ENCODE data around the gene COG2.
"Not testable (repeated sequence)": the region's sequence is repeated elsewhere in the genome, so short reads cannot be mapped to it uniquely, and the experiment has no call there.

The COG2 gene

DNA sequence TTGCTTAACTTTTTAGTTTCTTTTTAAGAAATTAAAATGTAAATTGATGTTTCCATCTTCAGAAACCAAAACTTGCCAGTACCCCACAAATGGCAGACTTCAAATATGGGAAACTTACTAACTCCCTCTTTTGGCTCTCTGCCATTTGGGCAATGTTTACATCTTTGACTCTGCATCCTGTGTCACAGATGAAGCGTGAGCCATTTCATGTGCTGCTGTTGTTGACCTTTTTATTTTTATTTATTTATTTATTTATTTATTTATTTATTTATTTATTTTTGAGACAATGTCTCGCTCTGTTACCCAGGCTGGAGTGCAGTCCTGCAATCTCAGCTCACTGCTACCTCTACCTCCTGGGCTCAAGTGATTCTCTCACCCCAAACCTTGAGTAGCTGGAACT, 16.0 kb upstream of the COG2 start:
- in situ Hi-C loops (cut with MboI; ENCODE audit: low sequenced_read_pairs) = no loop called here

DNA sequence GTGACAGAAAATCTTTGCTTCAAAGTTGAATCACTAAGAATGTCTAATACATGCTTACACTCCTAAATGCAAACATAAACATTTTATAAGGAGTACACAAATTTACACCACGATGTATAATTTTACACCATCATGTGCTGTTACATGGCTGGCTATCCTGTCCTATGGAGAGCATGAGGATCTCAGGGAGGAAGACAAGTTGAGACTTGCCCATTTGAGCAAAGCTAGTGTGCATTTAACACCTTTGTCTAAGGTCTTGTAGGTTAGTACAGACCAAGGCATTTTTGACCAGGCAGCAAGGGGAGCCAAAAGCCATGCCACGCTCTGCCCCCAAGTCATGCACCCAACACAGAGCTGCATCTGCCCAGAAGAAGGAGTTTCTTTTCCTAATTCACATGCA, 14.5 kb upstream of the COG2 start:
- in situ Hi-C loops (cut with MboI; ENCODE audit: low sequenced_read_pairs) = no loop called here

DNA sequence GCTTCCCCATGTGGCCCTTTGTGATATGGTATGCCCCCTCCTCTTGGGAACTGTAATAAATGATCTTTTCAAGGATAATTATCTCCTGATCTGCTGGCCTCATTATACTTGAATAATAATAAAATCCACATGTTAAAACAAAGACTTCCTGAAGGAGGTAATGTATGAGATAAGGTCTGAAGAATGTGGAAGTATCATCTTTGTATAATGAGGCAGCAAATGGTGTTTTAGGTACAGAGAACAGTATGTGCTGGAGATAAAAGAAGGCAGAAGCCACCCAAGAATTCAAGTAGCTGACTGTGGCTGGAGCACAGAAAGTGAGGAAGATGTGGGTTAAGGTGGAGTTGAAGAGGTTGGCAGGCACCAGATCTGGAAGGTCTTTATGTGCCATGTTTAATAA, 12.8 kb upstream of the COG2 start:
- in situ Hi-C loops (cut with MboI; ENCODE audit: low sequenced_read_pairs) = no loop called here

DNA sequence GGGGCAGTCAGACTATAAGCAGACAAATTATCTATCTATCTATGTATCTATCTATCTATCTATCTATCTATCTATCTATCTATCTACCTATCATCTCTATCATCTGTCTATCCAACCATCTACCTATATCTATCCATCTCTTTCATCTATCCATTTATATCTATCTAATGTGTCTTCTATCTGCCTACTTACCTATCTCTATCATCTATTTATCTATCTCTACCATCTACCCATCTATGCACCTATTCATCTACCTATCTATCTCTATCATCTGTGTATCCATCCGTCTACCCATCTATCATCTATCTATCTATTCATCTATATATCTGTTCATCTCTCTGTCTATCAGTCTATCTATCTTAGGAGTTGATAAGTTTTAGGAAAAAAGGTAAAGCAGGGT, 10.8 kb upstream of the COG2 start:
- in situ Hi-C loops (cut with MboI; ENCODE audit: low sequenced_read_pairs) = no loop called here

DNA sequence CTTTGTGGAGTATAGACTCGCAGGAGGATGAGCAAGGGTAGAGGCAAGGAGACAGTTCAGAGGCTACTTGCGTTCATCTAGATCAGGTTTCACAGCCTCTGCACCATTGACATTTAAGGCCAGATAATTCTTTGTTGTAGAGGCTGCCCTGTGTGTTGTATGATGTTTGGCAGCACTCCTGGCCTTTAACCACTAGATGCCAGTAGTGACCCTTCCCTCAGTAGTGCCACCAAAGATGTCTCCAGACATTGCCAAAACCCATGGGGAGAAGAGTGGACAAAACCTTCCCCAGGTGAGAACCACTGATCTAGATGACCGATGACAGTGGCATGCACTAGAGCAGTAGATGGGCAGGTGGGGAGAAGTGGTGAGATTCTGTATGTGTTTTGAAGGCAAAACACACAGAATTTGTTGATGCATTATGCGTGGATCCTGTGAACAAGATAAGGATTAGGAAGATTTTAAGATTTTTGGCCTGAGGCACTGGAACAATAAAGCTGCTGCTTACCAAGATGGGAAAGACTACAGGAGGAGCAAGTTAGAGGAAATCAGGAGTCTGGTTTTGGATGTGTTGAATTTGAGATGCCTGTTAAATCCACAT, 9.9 kb upstream of the COG2 start:
- in situ Hi-C loops (cut with MboI; ENCODE audit: low sequenced_read_pairs) = no loop called here

DNA sequence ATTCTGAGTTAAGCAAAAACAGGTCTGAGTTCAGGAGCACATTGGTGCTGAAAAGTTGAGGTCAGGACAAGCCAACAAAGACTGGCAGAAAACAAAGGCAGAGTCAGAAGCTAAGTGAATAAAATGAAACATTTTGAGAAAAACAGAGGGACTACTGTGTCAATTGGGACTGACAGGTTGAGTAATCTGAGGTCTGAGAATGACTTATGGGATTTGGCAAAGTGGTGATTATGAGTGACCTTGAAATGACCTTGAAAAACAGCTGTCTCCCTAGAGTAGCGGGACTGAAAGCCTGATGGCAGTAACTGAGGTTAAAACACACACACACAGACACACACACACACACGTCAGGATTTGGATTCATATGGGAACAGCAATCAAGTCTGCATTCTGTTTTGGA, 8.8 kb upstream of the COG2 start:
- in situ Hi-C loops (cut with MboI; ENCODE audit: low sequenced_read_pairs) = no loop called here

DNA sequence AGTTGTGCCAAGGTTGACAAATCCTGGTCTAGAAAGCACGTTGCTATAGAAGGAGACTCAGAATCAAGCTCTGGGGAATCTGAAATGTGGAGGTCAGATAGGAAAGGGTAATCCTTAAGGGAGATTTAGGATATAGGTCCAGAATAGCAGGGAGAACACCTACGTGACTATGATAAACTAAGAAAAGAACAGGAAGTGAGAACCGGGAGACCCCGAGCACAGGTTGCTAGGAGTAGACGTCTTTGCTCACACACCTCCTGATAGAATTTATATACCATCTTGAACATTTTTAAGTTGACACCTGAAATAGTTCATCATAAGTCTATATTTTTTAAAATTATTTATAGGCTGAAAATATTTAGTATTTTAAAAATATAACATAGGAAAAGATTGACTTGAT, 7.9 kb upstream of the COG2 start:
- in situ Hi-C loops (cut with MboI; ENCODE audit: low sequenced_read_pairs) = no loop called here

DNA sequence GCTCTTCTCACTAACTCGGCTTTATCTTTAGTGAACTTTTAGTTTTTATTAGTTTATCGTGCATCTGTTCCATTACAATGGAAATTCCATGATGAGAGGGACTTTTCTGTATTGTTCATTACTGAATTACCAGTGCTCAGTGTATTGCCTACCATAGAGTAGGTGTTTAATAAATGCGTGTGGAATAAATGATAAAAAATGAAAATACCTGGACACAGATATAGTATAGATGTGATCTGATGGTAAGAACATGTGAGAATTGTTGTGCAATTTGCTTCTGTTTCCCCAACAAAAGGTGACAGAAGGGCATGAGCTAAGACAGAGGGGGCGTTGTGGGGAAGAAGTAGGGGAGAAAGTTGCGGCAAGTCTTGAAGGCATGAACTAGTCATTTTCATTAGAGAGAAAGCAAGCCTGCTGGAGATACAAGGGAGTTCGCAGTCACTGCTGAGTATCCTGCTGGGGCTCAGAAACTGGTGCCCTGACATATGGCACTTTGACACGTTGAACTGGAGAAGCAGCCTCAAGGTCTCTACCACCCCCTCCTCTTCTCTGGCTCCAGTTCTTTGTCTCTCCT, 5.6 kb upstream of the COG2 start:
- in situ Hi-C loops (cut with MboI; ENCODE audit: low sequenced_read_pairs) = no loop called here

DNA sequence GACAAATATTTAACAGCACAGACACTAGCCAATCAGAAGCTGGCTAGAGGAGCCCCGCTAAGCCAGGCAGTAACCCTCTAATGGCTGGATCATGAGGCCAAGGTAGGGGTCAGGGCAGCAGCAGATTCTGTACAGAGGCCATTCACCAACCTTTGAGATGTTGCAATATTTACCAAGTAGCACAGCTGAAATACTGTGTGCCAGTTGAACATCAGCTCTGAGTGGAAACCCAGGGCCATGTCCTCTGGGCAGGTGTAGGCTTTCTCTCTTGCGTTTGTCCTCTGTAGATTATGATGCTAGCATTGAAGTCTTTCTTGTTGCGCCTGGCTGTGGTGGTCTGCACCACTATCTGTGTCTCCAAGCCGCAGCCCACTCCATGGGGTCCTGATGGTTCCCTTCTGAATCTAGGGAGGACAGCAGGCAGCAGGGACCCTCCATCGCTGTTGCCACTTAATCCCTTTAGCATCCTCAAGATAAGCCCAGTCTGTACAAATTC, 2.5 kb upstream of the COG2 start:
- in situ Hi-C loops (cut with MboI; ENCODE audit: low sequenced_read_pairs) = no loop called here

DNA sequence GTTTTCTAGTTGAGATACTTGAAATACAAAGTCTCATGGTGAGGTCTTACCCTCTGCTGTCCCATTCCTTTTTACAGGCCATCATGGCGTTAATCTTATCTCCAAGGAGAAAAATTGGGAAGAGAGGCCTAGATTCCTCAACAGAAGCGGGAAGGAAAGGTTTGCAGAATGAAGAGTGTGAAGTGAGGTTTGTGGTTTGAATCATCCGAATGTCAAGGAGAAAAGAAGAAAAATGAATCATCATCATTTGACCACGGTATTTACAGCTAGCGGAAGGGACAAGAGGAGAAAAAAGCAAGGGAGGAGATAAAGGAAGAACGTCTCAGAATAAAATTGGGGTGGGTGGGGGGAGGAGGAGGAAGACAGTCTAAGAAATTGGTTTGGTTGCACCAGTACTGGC, 935 bp upstream of the COG2 start:
- in situ Hi-C loops (cut with MboI; ENCODE audit: low sequenced_read_pairs) = no loop called here

DNA sequence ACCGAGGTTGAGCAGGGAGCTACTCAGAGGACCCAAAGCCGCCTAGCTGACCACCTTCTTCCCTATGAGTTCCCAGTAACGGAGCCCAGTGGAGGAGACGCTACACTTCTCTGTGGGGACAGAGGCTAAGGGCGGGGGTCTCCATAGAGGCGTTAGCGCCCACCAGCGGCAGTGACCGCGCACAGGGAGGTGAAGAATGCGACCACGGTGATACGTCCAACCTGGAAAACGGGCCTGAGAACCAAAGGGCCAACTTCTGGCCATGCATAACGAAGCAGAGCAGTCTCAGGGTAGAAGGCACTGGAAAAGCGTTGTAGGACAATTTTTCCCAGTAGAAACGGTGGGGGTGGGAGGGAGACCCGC, 400 bp upstream of the COG2 start:
- in situ Hi-C loops (cut with MboI; ENCODE audit: low sequenced_read_pairs) = no loop called here

DNA sequence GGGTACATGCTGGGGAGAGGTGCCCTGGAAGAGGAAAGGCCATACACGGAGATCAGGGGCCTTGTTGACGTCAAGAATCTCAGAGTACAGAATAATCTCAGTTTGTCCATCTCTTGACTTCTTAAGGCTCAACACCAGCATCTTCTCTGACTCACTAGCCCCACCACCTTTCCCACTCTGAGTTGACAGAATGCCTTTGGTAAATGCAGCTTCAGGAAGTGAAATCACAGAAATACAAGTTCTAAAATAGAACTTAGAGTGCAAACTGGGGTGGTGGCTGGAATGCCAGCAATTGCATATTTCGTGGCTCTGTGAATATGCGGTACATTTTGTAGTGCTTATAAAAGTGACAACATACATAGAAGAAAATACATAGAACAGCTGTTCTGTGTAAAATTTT, 1.6 kb downstream of the COG2 start:
- in situ Hi-C loops (cut with MboI; ENCODE audit: low sequenced_read_pairs) = no loop called here

DNA sequence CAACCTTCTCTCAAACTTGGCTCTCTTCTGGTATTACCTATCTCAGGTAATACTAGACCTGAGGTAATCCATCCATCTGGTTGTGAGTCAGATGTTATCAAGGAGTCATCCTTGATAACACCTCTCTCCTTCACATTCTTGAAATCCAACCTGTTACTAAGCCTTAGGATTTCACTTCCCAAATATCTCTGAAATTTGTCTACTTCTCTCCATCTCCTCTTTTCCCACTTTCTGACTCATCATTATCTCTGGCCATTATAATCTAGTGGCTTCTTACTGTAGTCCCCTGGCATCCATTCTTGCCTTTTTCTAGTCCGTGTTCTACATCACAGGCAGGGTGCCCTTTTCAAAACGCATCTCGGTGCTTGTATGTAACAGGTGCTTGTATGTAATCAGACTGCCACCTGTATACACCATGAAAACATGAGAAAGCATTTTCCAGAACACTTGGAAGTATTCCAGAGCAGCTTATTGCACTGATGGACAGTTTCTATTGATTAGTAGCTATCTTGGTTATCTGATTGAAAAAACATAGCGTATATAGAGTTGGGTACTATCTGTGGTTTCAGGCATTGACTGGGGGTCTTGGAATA, 4.5 kb downstream of the COG2 start:
- in situ Hi-C loops (cut with MboI; ENCODE audit: low sequenced_read_pairs) = no loop called here

DNA sequence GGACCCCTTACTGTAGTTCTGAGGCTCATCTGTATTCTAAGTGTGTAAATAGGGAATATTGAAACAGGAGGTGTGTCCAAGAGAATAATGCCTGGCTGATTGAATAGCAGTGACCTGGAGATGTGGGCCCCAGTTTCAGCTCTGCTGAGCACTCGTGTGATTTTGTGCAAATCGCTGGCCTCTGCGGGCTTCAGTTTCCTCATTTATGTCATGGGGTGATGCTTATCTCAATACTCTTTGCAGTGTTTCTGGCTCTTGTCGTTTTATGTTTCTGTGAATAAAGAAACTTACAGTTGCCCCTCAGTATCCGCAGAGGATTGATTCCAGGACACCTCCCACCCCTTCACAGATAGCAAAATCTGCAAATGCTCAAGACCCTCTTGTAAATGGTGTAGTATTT, 5.0 kb downstream of the COG2 start:
- in situ Hi-C loops (cut with MboI; ENCODE audit: low sequenced_read_pairs) = no loop called here

DNA sequence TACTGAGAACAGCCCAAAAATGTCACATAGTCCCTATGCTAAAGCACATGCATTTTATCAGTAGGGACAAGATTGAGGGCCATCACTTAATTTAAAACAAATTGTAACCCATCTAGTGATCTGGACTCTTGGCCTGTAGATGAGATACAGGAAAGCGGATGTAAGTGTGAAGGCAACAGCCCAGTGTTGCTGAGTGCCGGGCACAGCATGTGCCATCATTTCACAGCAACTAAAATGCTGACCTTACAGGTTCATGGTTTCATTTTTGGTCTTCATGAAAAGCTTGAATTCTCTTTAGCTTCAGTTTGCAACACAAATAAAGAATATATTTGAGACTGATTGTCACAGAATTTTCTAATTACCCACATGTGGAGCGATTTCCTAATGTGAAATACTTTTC, 5.8 kb downstream of the COG2 start:
- in situ Hi-C loops (cut with MboI; ENCODE audit: low sequenced_read_pairs) = no loop called here

DNA sequence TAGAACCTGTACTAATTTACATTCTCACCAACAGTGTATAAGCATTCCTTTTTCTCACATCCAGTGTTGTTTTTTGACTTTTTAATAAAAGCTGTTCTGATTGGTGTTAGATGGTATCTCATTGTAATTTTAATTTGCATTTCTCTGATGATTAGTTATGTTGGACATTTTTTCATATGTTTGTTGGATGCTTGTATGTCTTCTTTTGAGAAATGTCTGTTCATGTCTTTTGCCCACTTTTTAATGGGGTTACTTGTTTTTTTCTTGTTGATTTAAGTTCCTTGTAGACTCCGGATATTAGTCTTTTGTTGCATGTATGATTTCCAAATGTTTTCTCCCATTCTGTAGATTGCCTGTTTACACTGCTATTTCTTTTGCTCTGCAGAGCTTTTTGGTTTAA, 8.0 kb downstream of the COG2 start:
- in situ Hi-C loops (cut with MboI; ENCODE audit: low sequenced_read_pairs) = no loop called here

DNA sequence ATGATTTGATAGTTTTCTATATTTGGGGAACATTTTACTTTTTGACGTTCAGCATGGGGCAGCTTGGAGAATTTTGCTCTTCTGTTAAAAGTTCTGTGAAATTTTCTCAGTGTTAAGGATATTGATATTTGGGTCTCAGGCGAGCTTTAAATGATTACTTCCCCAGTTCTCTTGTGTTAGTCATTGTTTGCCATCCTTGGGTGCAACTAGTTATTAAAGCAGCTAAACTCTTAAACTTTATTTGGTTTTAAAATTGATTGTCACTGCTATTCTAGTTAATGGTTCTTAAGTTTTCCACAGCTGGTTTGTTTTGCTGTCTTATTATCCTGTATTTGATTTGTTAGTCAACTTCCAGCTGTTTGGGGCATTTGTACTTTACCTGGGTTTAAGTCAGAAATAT, 9.0 kb downstream of the COG2 start:
- in situ Hi-C loops (cut with MboI; ENCODE audit: low sequenced_read_pairs) = no loop called here

DNA sequence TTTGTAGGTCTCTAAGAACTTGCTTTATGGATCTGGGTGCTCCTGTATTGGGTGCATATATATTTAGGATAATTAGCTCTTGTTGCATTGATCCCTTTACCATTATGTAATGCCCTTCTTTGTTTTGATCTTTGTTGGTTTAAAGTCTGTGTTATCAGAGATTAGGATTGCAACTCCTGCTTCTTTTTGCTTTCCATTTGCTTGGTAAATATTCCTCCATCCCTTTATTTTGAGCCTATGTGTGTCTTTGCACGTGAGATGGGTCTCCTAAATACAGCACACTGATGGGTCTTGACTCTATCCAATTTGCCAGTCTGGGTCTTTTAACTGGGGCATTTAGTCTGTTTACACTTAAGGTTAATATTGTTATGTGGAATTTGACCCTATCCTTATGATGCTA, 14.4 kb downstream of the COG2 start:
- in situ Hi-C loops (cut with MboI; ENCODE audit: low sequenced_read_pairs) = not testable (repeated sequence)

DNA sequence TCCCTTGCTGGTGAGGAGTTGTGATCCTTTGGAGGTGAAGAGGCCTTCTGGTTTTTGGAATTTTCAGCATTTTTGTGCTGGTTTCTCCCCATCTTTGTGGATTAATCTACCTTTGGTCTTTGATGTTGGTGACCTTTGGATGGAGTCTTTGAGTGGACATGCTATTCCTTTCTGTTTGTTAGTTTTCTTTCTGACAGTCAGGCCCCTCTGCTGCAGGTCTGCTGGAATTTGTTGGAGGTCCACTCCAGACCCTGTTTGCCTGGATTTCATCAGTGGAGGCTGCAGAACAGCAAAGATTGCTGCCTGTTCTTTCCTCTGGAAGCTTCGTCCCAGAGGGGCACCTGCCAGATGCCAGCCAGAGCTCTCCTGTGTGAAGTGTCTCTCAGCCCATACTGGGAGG, 15.8 kb downstream of the COG2 start:
- in situ Hi-C loops (cut with MboI; ENCODE audit: low sequenced_read_pairs) = not testable (repeated sequence)

DNA sequence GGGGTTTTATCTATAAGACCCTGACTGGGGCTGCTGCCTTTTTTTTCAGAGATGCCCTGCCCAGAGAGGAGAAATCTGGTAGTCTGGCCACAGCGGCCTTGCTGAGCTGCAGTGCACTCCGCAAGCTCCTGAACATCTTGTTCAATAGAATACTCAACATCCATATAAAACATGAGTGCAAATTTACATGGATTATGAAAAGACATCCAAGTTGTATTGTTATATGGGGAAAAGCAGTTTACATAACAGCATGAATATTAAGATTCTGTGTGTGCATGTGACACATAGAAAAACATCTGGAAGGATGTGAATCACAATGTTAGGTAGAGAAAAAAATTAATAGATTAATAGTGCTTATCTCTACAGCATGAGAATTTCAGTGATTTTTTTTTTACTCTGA, 16.4 kb downstream of the COG2 start:
- in situ Hi-C loops (cut with MboI; ENCODE audit: low sequenced_read_pairs) = no loop called here

DNA sequence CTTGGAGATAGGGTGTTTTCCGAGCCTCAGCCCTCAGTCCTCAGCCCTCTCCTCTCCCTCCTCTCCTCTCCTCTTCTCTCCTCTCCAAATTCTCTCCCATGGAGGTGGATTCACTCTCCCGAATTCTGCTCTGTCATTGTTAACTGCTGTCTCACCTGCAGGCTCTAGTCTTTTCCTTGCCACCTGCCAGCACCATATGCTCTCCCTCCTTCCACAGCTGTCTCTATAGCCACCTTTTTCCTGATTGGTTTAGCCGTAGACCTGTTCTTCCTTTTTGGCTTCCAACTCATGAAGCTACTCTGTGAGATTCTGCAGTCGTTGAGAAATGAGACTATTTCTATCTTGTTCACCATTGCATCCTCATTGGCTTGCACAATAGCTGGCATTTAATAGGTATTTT, 19.7 kb downstream of the COG2 start:
- in situ Hi-C loops (cut with MboI; ENCODE audit: low sequenced_read_pairs) = no loop called here

DNA sequence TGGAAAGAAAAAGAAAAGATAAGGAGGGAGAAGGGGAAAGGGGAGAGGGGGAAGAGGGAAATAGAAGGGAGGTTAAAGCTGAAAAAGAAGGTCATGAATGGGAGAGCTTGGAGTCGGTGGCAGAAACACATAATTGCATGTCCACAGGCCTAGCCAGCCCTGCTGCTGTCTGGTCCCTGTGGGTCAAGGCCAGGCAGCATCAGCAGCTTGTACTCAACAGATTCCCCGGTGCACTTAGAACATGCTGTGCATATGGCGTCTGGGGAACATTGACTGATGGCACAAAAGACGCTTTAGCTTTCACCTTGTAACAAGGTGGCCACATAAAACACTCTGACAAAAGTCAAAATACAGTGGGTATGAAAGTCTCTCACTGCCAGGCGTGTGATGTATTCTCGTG, 25.9 kb downstream of the COG2 start:
- in situ Hi-C loops (cut with MboI; ENCODE audit: low sequenced_read_pairs) = no loop called here

DNA sequence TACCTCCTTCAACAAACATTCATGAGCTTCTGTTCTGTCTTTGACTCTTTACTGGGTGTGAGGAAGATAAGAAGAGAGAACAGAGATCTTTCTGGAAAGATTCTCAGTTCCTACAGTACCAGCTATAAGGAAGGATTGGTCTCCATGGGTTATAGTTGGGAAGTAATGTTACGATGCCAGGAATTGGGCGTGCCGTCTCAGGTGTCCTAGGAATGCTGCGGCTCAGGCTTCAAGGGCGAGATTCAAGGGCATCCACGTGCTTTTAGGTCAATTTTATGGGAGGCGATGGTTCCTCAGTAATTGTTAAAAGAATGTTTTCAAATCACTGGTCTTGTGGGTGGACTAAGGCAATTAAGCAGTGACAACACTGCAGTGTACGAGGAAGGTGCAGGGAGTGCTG, 27.3 kb downstream of the COG2 start:
- in situ Hi-C loops (cut with MboI; ENCODE audit: low sequenced_read_pairs) = no loop called here
